ENCODE data around the gene SMIM45.

Gene SMIM45

GRCh38 chr22:41966607-41967240, 14.8 kb downstream of the SMIM45 start:
- in situ Hi-C loops (cut with MboI; ENCODE audit: low sequenced_read_pairs): no loop called here

GRCh38 chr22:41968601-41969000, 16.7 kb downstream of the SMIM45 start:
- in situ Hi-C loops (cut with MboI; ENCODE audit: low sequenced_read_pairs): no loop called here

GRCh38 chr22:41969110-41969646, 17.2 kb downstream of the SMIM45 start, which contains the start of gene SEPTIN3:
Gene SEPTIN3 (plus strand): TSS chr22:41969443. CDS start chr22:41971493, 2,050 bp downstream.
- in situ Hi-C loops (cut with MboI; ENCODE audit: low sequenced_read_pairs): no loop called here

GRCh38 chr22:41970601-41971000, 18.7 kb downstream of the SMIM45 start:
- in situ Hi-C loops (cut with MboI; ENCODE audit: low sequenced_read_pairs): no loop called here

- in situ Hi-C loops (cut with MboI; ENCODE audit: low sequenced_read_pairs): no loop called here
Observed at GRCh38 chr22:41971431-41971830, 19.5 kb downstream of the SMIM45 start.

- in situ Hi-C loops (cut with MboI; ENCODE audit: low sequenced_read_pairs): no loop called here
Observed at GRCh38 chr22:41974691-41975290, 22.8 kb downstream of the SMIM45 start.

- in situ Hi-C loops (cut with MboI; ENCODE audit: low sequenced_read_pairs): no loop called here
Observed at GRCh38 chr22:41975299-41976069, 23.5 kb downstream of the SMIM45 start.

GRCh38 chr22:41976070-41976901, 24.3 kb downstream of the SMIM45 start:
- in situ Hi-C loops (cut with MboI; ENCODE audit: low sequenced_read_pairs): no loop called here

- in situ Hi-C loops (cut with MboI; ENCODE audit: low sequenced_read_pairs): no loop called here
Observed at GRCh38 chr22:41976961-41977566, 25.1 kb downstream of the SMIM45 start.

GRCh38 chr22:41978732-41979131, 26.8 kb downstream of the SMIM45 start:
- in situ Hi-C loops (cut with MboI; ENCODE audit: low sequenced_read_pairs): no loop called here

GRCh38 chr22:41979423-41980250, 27.7 kb downstream of the SMIM45 start:
- in situ Hi-C loops (cut with MboI; ENCODE audit: low sequenced_read_pairs): no loop called here

- in situ Hi-C loops (cut with MboI; ENCODE audit: low sequenced_read_pairs): no loop called here
Observed at GRCh38 chr22:41982865-41983264, 30.9 kb downstream of the SMIM45 start.

GRCh38 chr22:41983513-41984405, 31.8 kb downstream of the SMIM45 start:
- in situ Hi-C loops (cut with MboI; ENCODE audit: low sequenced_read_pairs): no loop called here

GRCh38 chr22:41987276-41987675, 35.3 kb downstream of the SMIM45 start:
- in situ Hi-C loops (cut with MboI; ENCODE audit: low sequenced_read_pairs): no loop called here

GRCh38 chr22:41989246-41989645, 37.3 kb downstream of the SMIM45 start:
- in situ Hi-C loops (cut with MboI; ENCODE audit: low sequenced_read_pairs): no loop called here

GRCh38 chr22:41991111-41991510, 39.2 kb downstream of the SMIM45 start:
- in situ Hi-C loops (cut with MboI; ENCODE audit: low sequenced_read_pairs): no loop called here

- in situ Hi-C loops (cut with MboI; ENCODE audit: low sequenced_read_pairs): no loop called here
Observed at GRCh38 chr22:41992496-41992895, 40.5 kb downstream of the SMIM45 start.

GRCh38 chr22:41995211-41995610, 43.3 kb downstream of the SMIM45 start:
- in situ Hi-C loops (cut with MboI; ENCODE audit: low sequenced_read_pairs): no loop called here

GRCh38 chr22:41996826-41997225, 44.9 kb downstream of the SMIM45 start:
- in situ Hi-C loops (cut with MboI; ENCODE audit: low sequenced_read_pairs): no loop called here

Data from hTERT RPE-1 (cell line).